ENCODE results near the gene CRYBG1.

CRYBG1 gene

DNA sequence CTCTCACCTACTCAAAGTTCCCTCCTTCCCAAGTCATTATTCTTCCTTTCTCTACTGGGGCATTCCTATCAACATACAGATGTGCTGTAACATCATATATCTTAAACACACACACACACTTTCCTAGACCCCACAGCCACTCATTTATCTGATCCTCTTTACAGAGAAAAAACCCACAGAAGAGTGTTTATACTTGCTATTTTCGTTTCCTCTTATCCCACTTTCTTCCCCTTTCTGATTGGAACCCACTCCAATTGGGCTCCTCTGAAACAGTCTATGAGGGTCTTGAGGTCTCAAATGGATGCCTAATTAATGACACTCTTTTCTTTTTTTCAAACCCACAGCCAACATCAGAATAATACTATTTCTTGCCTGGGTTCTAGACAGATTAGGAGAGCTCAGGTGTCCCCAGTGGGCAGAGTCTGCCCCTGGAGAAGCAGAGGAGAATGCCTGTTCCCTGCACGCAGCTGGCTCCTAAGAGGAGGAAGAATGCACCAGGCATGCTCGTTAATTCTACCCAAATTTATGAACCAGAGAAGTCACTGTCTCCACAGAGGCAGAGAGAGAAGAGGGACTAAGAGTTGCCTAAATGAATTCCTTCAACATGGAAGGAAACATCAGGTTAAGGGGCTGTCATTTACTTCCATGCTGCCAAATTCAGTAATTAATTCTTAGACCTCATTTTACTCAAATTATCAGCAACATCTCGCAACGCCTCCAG, 65.9 kb downstream of the CRYBG1 start:
- DNase-seq (ENCODE audit: low read depth): no peak

DNA sequence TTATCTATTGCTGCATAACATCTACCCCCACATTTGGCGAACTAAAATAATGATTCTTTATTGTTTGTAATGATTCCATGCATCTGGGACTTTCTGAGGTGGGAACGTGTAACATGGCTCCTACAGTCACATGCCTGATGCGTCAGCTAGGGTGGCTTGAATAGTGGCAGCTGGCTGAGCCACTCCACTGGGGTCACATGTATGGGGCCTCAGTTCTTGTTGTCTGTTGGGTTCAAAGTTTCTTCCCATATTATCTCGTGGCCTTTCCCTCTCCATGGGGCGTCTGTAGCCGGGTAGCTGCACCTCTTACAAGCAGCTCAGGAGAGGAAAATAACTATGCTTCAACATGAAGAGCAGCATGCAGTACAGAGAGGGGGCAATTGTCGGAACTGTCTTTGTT, 69.9 kb downstream of the CRYBG1 start:
- no peak for DNase-seq (ENCODE audit: low read depth)

DNA sequence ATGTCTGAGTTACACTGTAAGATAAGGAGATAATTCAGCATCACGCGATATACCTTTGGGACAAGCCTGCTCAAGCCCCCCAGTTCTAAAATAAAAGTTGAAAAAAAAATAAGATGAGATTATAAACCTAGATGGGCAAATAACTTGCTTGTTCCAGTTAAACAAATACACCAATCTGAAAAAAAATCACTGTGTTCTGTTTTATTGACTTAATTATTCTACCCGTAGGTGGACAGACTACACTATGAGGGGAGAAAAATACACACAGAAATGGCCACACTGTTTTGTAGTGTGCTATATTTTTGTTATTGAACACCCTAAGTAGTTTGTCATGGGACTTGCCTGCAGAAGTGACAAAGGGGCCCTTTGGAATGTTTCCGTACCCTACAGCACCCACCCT, 70.9 kb downstream of the CRYBG1 start:
- DNase-seq (ENCODE audit: low read depth): no peak

DNA sequence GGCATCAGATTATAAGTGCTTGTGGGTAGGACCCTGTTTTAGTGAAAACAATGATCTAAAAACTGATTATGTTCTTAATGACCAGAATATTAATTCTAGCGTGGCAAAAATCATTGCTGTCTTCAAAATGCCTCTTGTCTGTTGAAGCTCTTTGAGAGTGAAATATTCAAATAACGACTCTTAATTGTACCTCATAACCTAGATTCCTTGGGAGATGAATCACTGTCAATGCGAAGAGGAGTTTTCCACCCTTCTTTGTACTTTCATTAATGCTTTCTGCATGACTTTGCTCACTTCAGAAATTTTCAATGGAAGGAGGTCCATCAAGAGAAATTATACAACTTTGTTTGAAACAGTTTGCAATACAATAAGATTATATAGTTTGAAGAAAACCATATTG, 71.5 kb downstream of the CRYBG1 start:
- DNase-seq (ENCODE audit: low read depth): no peak

DNA sequence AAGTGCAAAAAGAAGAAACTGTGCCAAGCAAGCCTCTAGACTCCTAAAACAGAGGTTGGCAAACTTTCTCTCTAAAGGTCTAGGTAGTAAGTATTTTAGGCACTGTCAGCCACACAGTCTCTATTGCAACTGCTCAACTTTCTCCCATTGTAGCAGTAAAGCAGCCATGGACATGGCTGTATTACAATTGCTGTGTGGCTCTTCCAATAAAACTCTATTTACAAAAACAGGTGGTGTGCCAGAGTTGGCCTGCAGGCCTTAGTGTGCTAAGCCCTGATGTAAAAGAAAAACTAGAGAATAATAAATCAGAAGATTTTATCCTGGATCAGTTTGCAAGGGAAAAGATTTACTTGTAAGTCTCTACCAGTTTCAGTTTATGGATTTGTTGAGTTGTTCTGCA, 74.0 kb downstream of the CRYBG1 start:
- DNase-seq (ENCODE audit: low read depth): no peak

DNA sequence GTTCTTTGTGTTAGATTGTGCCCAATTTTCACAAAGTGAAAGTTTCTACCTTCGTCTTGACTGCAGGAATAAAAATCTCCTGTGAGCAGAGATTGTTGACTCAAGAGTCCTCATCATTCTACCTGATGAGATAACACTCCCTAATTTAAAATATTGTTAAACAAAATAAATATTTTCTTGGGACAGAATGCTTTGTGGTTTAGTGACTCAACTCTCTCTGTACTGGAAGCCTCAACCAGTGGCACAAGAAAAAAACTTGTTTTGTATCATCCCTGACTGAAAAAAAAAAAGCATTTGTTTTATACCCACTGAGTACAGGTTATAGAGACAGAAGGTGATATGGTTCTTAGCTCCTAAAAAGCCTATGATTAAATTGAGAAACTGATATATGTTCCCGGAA, 78.9 kb downstream of the CRYBG1 start:
- DNase-seq (ENCODE audit: low read depth): no peak

DNA sequence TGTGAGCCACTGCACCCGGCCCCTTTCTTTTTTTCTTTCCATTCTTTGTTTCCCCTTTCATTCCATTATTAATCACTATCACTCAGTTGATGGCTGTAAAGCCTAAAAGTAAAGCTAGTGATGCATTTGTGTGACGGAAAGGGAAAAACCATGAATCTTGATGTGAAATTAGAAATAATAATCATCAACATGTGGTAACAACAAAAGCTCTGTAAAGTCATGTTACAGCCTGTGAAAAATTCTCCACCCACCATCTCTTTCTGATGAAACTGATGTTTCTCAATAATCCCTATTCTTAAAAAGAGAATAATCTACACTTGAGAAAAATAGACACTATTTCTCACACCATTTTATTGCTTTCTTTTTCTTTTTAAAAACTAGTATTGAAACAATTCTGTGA, 80.0 kb downstream of the CRYBG1 start:
- no peak for DNase-seq (ENCODE audit: low read depth)

DNA sequence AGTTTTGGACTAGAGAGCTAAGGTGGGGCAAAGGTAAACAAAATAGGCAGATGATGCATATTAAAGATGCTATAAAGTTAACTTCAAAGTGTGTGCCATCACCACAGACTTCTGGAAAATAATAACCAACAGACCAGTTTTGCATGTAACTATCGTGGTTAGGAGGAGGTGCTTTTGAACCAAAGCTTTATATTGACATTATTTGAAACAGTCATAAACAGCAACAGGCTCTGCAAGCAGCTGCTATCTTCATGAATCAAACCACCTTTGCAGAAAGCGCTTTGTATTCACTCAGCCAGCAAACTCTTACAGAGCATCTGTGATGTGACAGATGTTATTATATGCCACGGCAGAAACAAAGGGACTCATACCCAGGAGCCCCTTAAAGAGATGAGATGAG, 81.9 kb downstream of the CRYBG1 start:
- no peak for DNase-seq (ENCODE audit: low read depth)

DNA sequence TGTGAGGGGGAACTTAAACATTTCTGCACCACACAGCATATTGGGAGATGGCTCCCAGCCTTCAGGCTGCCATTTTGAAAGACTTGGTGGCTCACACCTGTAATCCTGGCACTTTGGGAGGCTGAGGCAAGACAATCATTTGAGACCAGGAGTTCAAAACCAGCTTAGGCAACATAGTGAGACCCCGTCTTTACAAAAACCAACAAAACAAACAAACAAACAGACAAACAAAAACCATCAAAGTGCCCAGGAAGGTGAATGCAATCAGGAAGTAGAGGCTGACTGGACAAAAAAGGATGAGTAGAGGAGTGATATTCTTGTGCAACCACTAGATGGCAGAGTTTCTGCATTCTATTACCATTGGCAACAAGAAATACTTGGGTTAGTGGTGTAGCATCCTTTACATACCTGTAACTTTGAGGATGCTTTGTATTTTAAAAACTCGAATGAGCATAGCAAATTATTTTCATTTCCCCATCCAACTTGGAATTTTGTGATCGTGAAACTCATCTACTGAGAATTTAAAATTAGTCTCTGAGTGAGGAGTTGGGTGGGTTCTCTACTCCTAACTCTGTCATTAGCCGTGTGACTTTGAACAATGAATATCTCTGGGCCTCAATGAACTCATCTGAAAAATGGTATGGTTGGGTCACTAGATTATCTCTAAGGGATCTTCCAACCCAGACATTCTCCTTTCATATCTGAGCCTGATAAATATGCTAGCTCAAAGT, 84.4 kb downstream of the CRYBG1 start:
- DNase-seq (ENCODE audit: low read depth): no peak

DNA sequence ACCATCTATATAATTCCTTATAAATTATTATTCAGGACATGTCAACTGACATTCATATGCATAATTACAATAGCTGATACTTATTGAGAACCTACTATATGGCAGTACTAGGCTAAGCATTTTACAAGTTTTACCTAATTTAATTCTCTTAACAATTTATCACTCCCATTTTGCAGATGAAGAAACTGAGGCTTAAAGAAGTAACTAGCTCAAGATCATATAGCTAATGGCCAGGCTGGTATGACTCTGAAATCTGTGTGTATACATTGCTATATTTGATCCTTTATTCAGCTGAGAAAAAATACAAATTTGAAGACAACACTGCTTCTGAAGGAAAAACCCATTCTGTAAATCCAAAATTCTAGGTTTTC, 85.0 kb downstream of the CRYBG1 start:
- DNase-seq (ENCODE audit: low read depth): no peak

DNA sequence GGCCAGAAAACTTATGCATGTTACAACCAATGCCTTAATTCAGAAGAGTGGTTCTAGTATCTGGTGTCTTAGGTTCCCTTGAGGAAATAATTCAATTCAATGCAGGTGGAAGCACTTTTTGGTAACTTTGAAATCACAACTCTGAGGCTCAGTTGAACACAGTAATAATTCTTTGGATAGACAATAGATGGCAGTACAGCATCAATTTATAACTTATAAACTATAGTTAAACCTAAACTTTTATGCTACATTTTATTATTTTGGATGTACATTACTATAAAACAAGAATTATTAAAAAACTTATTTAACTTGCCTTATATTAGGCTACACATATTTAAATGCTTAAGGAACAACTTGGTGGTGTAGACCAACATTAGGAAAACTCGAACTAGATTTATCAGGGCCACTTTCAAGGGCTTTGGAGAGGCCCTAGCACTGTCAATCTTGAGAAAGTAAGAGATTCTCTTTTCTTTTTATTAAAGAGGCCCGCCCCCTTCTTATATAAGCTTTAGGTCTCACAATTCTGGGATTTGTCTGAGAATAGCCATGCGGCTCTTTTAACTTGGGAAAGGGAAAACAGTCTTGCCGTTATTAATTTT, 85.9 kb downstream of the CRYBG1 start:
- DNase-seq (ENCODE audit: low read depth): no peak

DNA sequence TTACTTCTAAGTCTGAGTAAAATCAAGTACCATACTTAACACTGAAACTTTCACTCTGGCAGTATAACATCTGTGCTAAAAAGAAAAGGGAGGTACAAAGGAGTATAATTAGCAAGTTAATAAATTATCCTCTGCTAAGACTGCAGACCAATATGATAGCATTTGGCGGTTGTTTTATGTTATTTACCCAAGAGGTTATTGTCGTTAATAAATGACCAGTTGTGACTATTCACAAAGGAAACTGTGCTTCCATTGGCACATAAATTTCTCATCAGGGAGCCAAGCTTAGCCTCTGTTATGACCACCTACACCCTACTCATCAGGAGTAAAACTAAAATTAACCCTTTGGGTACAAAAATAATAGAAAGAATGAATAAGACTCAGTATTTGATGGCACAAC, 86.5 kb downstream of the CRYBG1 start:
- no peak for DNase-seq (ENCODE audit: low read depth)

DNA sequence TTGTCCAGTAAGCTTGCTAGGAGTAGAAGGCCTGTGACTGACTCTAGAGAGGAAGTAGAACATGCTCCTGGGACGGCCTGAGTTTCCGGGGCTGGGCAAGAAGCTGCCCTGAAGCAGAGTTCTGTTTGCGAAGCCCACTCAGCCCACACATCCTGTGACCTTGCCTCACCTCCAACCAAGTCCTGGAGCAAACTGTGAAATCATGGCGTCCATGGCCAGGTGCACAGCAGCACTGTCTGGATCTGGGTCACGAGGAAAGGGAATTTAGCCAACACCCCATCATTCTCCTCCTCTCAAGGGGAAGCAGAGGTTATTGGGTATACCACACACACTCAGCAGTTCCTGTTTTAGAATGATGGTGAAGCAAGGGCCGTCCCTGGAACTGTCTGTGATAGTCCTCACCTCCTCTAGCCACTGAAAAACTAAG, 87.5 kb downstream of the CRYBG1 start:
- DNase-seq (ENCODE audit: low read depth): no peak

DNA sequence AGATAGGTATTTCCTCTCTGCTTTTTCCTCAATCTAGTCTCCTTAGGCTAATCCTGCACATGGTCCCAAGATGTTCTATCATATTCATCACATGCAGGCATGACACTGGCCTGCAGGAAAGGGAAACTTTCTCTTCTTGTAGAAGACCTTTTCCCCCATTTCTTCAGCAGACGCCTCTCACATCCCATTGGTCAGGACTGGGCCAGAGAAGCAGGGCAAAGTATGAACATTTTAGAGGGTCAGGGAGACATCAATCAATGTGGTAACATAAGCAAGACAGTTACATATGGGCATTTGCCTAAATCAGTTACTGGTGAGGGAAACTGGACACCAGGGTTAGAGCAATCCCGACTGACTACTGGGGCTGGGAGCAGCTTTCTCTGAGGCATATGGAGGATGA, 90.1 kb downstream of the CRYBG1 start:
- DNase-seq (ENCODE audit: low read depth): no peak

DNA sequence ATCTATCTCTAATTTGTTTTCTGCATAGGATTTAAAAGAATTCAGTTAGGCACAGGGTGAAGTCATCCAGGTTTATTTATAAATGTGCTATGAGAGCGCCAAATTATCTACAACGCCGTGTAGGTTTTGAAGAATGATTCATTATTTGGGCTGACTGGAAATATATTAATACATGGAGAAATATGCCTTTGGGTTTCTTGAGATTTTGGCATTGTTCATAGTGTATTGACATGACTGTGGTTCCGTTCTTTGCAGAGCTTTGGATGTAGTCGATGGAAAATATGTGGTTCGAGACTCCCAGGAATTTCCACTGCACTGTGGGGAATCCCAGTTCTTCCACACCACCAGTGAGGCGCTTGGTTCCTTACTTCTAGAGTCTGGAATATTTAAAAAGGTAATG, 90.9 kb downstream of the CRYBG1 start:
- DNase-seq (ENCODE audit: low read depth): no peak

DNA sequence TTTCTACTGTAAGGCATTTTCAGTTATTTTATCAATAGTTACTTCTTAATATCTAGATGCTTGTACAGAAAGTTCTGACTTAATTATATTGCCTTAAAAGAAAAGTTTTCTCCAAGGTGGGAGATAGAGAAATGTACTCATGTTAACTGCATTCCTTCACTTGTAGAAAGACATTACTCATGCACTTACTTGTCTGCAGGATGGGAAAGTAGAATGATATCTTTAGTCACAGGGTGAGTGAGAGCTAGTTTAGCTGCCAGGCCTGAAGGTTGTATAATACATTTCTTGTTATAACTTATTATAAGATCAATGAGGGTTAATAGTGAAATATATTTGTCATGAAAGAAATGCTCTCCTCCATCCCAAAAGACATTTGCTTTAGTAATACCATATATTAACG, 92.1 kb downstream of the CRYBG1 start:
- no peak for DNase-seq (ENCODE audit: low read depth)

DNA sequence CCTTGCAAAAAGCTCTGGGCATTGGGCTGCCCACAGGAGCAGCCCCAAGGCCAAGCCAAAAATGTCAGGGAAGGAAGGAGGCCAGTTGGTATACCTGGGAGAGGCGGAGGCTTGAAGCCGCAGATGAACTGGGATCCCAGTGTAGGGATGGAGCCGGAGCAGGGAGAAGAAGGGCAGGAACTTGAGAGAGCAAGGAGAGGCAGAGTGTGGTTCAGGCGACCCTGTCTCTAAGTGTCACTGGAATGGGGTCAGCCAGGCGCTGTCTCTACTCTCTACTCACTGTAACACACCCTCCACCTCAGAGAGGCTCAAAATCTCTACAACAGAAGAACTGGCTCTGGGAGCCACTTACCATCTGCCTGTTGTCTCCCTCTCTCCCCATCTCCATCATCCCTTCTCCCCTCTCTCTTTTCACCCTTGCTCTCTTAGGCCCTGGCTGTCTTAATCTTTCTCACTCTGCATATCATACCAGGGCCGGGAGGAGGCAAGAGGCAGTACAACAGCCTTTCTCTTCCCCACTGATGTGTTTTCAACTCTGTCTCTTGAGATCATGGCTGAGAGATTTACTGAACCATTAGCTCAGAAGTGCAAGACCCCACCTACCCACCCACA, 93.3 kb downstream of the CRYBG1 start:
- DNase-seq (ENCODE audit: low read depth): no peak

DNA sequence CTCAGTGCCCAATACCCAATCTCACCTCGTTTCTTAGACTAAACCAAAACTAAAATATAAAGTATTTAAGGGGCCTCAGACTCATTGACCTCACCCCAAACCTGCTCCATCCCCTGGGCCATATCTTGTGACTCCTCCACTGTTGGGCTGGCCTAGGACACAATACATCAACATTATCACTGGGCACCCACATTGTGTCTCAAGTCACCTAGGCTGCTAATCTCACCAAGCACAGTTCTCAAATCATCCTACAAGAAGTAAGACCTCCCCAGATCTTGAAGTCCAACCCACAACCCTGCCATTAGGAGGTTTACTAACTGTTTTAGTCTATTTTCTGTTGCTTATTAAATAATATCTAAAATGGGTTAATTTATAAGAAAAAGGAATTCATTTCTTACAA, 96.2 kb downstream of the CRYBG1 start:
- no peak for DNase-seq (ENCODE audit: low read depth)

DNA sequence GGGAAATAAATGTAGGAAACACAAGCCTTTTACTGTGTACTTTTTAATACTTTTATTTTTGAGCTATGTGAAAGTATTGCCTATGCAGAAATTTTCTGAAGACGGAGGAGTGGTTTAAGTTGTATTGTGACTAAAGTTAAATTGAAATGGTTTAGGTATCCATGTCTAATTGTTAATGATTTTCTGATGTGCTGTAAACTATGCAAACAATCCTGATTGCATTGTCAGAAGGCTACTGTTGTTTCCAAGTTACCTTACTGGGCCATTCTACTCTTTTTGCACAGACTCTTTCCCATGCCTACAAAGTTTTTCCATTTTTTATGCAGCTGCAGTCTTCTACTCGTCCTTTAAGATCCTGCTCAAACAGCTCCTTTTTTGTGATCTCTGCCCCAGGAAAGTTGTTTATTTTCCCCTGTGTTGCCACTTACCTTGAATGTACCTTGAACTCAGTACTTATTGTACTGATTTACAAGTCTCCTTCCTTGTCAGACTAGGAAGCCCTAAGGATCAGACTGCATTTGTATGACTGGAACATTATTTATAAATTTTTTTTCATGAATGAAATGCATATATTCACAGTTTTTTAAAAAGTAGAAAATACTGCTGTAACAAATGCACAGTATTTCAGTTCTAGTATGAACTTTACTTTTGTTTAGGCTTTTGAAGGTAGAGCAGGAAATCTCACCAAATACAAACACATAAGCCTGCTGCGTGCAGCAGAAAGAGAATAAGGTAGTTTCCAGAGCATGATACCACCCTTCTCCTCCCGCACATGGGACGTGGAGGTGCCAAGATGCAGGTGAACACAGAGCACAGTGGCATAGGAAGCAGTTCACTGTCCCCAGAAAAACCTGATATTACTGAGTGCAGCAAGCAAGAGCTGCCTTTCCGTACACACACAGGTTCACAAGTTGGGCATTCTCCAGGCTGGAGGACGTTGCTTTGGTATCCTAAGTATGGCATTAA, 97.8 kb downstream of the CRYBG1 start:
- no peak for DNase-seq (ENCODE audit: low read depth)

DNA sequence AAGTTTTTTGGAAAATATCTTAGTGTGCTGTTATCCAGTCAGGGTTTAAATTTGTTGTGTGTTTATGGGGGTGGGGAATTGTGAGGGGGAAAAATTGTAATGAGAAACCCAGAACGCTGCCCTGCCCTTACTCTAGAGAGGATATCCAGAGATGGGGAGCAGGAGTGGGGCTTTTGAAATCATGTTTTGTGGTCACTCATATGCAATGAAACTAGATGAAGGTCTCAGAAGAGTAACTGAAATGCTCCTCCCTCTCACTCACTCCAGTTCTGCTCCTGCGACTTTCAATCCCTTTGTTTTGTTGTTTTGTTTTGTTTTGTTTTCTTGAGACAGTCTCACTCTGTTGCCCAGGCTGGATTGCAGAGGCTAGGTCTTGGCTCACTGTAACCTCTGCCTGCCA, 100.0 kb downstream of the CRYBG1 start:
- DNase-seq (ENCODE audit: low read depth): no peak

DNA sequence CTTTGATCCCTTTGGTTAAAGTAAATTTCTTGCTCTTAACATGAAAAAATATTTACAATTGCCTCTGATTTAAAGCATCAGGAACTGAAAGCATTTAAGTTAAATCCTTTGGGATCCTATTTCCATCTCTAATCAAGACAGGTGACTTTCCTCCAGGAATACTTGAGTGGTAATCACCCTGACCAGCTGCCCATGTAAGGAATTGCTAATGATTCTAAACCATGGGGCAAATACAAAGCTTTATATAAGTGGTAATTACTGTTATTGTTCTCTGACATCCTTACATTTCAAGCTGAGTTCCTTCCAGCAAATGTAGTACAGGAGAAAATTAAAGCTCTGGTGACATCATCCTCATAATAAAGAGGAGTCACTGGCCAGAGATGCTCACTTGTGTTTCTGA, 100.6 kb downstream of the CRYBG1 start:
- DNase-seq (ENCODE audit: low read depth): no peak

Measured in T-helper 22 cell (primary cell).